ENCODE results near the gene ZFAND3. TPM values are rescaled to one million over a fixed set of nuclear protein-coding genes. Genes with fewer than 3 reads are reported as not detected.

ZFAND3 gene
- total RNA-seq, 1 donor: 27.7 TPM

DNA sequence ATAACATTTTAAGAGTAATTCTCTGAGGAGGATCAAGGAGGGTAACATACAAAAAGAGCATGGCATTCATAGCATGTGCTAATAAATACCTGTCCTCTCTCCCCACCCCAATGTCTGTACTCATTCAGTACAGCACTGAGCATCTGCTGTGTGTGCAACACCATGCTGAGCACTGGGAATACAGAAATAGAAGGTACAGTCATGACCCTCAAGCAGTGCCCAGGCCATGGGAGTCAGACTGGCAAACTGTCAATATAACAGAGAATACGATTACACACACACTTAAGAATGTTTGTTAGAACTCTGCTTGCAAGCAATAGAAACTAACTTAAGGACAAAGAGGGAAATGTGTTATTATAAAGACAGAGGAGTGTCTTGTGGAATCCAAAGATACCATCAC lies 24.7 kb upstream of the ZFAND3 start:
- DNase-seq (ENCODE audit: low read depth in 2 of 3, low spot score in 2 of 3): no peak

GRCh38 chr6:37798436-37799262 lies 20.9 kb upstream of the ZFAND3 start:
- no peak for DNase-seq (ENCODE audit: low read depth in 2 of 3, low spot score in 2 of 3)

DNA sequence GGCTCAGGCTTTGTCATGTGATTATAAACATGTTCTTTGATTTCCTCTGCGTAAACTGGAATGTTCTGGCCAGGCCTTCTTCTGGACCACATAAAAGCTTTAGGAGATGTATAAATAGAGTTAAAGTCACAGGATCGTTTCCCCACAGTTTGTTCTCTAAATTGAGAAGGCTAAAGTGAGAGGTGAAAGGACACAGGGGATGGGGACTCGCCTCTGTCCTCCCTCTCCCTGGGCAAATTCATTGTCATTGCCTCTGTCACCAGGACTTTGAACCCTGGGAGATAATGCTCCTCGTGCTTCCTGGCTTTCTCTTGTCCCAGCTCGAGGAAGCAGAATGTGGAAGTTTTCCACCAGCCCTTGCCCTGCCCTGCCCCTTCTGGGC lies 20.3 kb upstream of the ZFAND3 start:
- no peak for DNase-seq (ENCODE audit: low read depth in 2 of 3, low spot score in 2 of 3)

DNA sequence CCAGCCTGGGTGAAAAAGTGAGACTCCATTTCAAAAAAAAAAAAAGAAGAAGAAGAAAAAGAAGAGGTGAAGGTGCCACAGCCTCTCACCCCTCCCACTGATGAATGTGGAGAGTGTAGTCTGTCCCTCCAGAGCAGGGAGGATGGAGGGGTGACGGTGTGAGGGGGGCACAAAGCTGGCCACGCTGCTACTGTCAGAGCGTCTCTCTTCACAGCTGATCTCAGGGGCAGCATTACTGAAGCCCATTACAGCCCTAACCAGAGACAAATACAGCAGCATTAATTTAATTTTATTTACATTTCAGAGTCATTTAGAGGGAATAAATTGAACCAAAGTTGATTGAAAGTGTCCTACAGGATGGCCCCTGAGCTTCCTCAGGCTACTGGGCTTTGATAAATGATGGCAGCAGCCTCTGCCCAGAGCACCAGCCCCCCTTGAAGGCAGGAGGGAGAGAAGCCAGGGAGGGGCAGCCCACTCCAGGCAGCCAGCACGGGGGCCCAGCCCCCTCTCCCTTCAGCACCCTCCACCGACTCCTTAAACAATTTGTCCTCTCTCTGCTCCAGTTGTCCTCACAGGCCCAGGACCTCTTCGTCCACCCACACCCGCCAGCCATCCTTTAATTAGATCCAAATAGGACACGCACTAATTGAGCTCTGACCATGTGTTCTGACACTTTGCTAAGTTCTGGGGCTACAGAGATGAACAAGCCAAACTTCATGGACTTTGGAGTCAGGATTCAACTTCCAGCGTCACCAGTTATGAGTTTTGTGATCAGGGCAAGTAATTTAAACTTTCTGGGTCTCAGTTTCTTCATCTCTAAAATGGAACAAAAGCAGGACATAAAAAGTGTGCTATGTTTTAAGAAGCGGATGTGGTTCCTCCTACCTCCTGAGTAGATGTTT lies 18.6 kb upstream of the ZFAND3 start:
- no peak for DNase-seq (ENCODE audit: low read depth in 2 of 3, low spot score in 2 of 3)

- no peak for DNase-seq (ENCODE audit: low read depth in 2 of 3, low spot score in 2 of 3)
These were observed 18.0 kb upstream of the ZFAND3 start for GRCh38 chr6:37801605-37801940.

GRCh38 chr6:37802810-37803209 lies 16.7 kb upstream of the ZFAND3 start:
- no peak for DNase-seq (ENCODE audit: low read depth in 2 of 3, low spot score in 2 of 3)

DNA sequence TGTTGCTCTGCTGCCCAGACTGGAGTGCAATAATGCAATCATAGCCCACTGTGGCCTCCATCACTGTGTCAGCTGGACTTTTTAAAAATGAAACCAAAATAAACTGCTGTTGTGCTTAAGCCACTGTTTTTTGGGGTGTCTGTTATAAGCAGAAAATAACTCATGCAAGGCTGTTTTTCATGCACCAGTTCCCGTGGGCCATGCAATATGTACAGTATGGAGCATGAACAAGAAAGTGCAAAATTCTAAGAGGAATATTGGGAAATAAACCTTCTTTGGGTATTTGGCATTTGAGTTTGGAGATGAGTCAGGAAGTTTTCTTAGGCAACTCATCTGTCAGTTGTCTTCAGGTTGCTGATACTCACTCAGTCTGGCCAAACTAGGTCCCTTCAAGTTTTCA lies 14.9 kb upstream of the ZFAND3 start:
- DNase-seq (ENCODE audit: low read depth in 2 of 3, low spot score in 2 of 3): no peak

DNA sequence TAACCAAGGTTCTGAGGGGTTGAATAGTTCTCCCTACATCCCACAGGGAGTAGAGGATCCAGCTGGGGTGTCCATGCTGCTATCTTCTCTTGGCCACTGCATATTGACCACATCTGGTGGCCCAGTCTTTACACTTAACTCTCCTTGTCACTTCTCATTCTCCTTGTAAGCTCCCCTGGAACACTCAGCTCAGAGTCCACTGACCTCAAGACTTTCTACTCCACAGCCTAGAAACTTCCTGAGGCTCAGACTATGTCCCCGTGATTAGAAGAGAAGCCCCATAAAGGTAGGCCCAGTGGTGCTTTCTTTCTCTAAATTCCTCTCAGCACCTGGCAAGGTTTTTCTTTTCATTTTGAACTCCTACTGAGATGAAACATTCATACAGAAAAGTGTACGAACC lies 13.3 kb upstream of the ZFAND3 start:
- DNase-seq (ENCODE audit: low read depth in 2 of 3, low spot score in 2 of 3): no peak

- DNase-seq (ENCODE audit: low read depth in 2 of 3, low spot score in 2 of 3): no peak
These were observed 11.9 kb upstream of the ZFAND3 start for GRCh38 chr6:37807656-37808055.

- DNase-seq (ENCODE audit: low read depth in 2 of 3, low spot score in 2 of 3): no peak
These were observed 10.4 kb upstream of the ZFAND3 start for GRCh38 chr6:37809197-37809543.

GRCh38 chr6:37812841-37813240 lies 6.7 kb upstream of the ZFAND3 start:
- no peak for DNase-seq (ENCODE audit: low read depth in 2 of 3, low spot score in 2 of 3)

GRCh38 chr6:37814374-37814773 lies 5.2 kb upstream of the ZFAND3 start:
- no peak for DNase-seq (ENCODE audit: low read depth in 2 of 3, low spot score in 2 of 3)

DNA sequence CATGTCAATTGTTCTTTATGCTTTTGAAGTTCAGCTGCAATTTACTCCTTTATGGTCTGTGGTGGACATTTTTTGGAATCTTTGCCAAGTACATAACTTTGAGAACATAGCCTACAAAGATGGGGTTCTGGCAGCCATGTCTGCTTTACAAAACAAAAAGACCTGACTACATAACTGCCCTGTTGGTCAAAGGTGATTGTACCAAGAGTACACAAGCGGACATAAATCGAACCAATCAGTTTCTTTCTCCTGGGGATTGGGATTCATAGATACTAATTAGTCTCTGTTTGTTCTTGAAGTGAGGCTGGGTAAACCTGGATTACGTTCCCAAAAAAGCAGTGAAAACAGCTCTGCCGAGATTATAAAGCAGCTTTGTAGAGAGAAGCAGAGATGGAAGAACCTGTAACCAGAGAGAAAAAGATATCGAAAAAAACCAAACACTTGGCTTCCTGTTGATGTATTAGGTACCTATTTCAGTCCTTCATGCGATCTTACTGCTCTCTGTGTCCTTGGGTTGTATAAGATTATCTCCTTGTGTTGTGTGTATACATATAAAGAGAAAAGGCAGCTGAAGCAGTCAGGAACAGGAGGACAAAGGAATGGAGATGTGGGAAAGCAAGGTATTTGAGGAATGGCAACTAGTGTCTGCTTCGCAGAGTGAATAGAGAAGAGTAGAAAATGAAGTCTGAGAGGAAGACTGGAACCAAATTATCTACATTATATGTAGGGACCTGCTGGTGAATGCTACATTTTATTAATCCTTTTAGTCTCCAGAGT lies 2.7 kb upstream of the ZFAND3 start:
- no peak for DNase-seq (ENCODE audit: low read depth in 2 of 3, low spot score in 2 of 3)

GRCh38 chr6:37818536-37819176 lies 871 bp upstream of the ZFAND3 start:
- peak in 2 of 3 donors; percentile 98 to 99 for DNase-seq (ENCODE audit: low read depth in 2 of 3, low spot score in 2 of 3)

DNA sequence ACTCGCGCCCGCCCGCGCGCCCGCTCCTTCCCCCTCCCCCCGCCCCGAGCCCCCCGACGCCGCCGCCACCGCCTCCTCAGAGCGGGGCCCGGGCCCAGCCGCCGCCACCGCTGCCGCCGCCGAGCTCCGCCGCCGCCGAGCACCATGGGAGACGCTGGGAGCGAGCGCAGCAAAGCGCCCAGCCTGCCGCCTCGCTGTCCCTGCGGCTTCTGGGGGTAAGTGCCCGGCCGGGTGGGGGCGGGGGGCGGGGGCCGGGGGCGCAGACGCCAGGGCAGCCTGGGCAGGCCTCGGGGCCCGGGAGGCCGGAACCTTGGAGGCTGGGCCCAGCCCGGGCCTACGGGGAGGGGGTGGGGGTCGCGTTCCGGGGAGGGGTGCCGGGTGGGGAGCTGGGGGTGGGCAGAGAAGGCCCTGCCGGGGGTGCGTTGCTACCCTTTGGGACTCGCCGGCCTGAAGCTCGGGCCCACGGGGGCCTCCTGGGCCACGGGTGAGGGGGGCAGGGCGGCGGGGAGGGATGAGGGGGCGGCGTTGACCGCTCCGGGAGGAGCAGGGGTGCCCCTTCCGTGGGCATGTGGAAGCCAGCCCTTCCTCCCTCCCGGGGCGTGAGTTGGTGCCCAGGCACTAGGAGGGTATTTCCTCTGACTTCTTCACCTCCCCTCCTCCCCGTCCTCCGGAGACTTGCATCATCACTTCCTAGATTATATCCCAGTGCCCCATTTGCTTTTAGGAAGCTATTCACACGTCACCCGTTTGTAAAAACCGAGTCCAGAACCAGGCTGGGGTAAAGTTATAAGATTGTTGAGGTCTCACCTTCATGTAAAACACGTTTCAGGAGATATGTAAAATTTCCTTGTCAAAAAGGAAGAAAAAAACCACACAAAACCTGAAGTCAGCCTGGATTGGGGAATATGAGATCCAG lies 533 bp downstream of the ZFAND3 start:
- DNase-seq (ENCODE audit: low read depth in 2 of 3, low spot score in 2 of 3): peak in 2 of 3 donors; percentile 78 to 84

DNA sequence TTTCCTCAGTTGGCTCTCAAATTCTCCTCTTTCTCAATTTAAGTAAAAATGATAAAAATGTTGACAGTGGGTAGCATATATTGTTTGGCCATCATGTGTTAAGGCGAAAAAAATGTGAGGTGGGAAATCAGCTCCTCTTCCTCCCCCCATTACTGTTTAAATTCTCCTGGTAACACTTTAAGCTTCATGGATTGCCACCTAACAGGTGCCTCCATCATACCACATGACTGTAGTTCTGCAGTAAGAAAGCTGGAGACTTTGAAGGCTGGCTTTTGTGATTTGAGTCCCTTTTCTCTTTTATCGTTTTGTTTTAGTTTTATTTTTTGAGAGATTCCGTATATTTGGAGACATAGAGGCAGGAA lies 1.2 kb downstream of the ZFAND3 start:
- DNase-seq (ENCODE audit: low read depth in 2 of 3, low spot score in 2 of 3): peak in 2 of 3 donors; percentile 17 to 19

DNA sequence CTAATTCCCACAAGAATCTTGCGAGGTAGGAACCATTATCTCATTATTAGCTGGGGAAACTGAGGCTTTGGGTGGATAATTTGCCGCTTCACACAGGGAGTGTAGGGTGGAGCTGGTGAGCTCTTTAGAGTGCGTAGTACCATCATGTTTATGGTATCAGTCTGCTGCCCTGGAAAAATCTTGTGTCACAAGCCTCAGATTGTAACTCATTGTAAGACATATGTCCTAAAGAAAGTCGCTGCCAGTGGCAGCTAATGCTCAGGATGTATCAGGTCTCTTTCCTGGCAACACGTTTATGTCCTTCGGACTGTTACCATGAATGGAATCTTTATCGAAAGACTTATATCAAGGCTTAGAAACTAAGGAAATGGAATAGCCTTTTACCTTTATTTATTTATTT lies 1.9 kb downstream of the ZFAND3 start:
- no peak for DNase-seq (ENCODE audit: low read depth in 2 of 3, low spot score in 2 of 3)

DNA sequence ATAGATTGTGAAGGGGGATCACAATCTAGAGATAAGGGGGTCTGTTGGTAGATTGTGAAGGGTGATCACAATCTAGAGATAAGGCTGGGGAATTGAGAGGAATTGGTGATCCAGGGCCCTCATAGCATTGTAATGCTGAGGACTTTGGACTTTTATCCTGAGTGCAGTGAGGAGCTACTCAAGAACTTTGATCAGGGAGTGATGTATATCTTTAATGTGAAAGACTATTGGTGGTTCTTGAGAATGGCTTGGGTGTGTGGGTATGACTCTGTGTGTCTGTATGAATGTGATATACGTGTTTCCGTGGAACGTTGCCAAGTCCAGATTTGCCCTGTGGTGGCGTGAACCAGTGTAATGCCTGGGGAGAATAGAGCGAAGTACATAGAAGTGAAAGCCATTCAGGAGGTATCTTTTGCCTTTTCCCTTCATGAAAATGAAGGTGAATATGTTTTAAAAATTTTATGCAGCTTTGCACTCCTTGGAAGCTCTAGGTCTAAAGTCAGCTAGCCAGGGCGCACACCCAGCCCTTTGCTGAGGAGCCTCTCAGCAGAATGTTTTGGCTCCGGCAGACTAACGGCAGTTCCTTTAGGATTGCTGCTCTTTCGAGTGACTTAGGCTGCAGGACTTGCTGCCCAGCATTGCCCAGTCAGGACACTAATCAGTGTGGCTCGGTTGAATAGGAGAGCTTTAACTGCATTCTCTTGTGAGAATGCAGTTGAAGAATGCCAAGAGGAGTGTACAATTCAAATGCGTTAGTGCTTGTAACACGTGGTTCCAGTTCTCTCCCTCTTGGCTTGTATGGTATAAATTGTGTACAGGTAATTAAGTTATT lies 3.5 kb downstream of the ZFAND3 start:
- peak in 2 of 3 donors; percentile 23 to 26 for DNase-seq (ENCODE audit: low read depth in 2 of 3, low spot score in 2 of 3)

DNA sequence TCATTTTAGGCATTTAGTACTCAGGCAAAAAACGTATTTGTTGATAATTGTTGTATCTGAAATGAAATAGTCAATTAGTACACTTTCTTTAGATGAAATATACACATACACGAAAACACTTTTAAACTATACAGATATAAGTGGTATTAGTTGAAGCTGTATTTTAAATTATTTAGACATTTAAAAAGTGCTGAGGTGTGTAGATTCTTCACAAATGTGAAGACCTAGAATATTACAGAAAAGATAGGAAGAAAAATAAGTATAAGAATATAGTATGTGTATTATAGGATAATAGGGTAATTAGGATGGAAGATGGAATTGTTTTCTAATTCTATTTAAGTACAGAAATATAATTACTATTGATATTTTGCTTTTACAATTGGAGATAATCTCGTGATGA lies 4.6 kb downstream of the ZFAND3 start:
- no peak for DNase-seq (ENCODE audit: low read depth in 2 of 3, low spot score in 2 of 3)

Data from hematopoietic multipotent progenitor cell (in vitro differentiated cells).